HUDEP-2 (cell line): Measurements from ENCODE around the gene CCDC14.

ENCODE experiments used
- DNase-seq, 76 experiments: peaks; one replicate each; lab custom pipeline; 2025; ENCODE audit not compliant: unreplicated experiment in 76 of 76; lab: John Stamatoyannopoulos, UW

Gene CCDC14

DNA sequence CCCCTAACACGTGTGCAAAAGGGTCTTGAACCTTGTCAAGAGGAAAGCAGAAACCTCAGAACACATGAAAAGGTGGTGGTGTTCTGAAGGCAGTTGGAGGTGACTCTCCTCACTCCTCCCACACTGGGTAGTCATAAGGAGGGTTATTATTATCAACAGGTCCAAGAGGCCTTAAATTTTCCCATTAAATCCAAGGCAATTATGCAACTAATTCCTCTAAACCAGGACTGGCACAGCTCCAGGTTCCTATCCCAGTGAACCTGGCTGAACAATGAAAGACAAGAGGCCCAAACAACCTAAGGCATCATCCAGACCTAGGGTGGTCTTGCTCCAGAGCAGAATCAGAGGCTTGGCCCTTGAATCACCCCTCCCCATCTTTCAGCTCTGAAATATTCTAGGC is 91.9 kb downstream of the CCDC14 start:
- no peak for DNase-seq

- no peak for DNase-seq
Observed at GRCh38 chr3:123864706-123865105, 96.3 kb downstream of the CCDC14 start.
